Kidney epithelial cell (primary cell): ENCODE data around the gene SETBP1. TPM values are rescaled to one million over a fixed set of nuclear protein-coding genes. Genes with fewer than 3 reads are reported as not detected.

ENCODE experiments used
- DNase-seq: peaks from one replicate; pipeline ENCODE4 v3.0.0-alpha.2; 2010; ENCODE audit warnings: low read depth
- H3K27me3 ChIP-seq: 2 replicates; pipeline ENCODE4 v1.6.0; 2011; ENCODE audit warnings: low read length; ENCODE audit not compliant: control insufficient read depth, insufficient read depth
- H3K36me3 ChIP-seq: 2 replicates; pipeline ENCODE4 v1.5.1; 2011; ENCODE audit warnings: low read length; ENCODE audit not compliant: control insufficient read depth, insufficient read depth
- H3K4me3 ChIP-seq: 2 replicates; pipeline ENCODE4 v1.5.1; 2011; ENCODE audit warnings: low read depth, mild to moderate bottlenecking, control low read depth, low read length
- total RNA-seq: library from RNA; depleted of rRNA; stranded (reverse); fragments of >200 nt; gene quantifications from 2 replicates; pipeline ENCODE4 v1.2.3, GENCODE V29; 2015
- TF ChIP-seq, protein P1 (sequence below): IDR thresholded peaks from 2 replicates; pipeline ENCODE4 v1.5.1; 2011; ENCODE audit warnings: mild to moderate bottlenecking, moderate library complexity, low read length, control low read depth, inconsistent platforms; ENCODE audit not compliant: insufficient read depth, poor library complexity, severe bottlenecking

Gene SETBP1
- total RNA-seq, 1 donor from 2014 or later: 2.9 TPM

DNA sequence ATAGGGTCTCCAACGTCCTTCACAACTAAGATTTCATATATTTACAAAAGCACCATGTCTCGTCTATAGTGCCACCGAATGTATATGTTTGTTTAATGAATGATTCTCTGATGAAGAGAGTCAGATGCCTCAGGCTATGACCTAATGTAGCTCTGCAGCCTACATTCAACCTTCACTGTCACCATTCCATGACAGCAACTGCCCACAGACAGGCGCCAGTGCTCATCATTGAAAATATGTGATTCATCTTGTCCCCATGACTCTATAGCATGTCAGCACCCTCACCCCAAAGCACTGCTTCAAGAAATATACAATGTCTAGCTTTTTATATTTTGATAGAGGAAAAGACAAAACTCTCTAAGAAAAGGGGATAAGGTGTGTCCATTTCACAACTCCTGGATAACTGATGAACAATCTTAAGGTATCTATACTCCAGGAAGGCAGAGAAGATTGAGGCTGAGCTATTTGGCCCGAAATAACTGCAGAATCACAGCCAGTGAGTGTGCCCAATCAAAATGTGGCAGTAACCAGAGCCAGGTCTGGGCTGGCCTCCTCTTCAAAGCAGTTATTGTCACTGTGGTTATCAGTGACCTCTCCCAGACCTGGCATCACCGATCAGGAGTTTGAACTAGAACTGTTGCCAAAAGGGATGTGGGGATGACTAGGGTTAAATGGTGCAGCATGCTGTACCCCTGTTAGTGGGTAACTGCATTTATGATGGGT, 246.6 kb downstream of the SETBP1 start:
- DNase-seq: no peak
- no peaks in the 10 kb centered on the region for H3K27me3 ChIP-seq
- no peaks in the 10 kb centered on the region for H3K36me3 ChIP-seq
- H3K4me3 ChIP-seq: no peak overlapping the region
- TF ChIP-seq, protein P1, sequence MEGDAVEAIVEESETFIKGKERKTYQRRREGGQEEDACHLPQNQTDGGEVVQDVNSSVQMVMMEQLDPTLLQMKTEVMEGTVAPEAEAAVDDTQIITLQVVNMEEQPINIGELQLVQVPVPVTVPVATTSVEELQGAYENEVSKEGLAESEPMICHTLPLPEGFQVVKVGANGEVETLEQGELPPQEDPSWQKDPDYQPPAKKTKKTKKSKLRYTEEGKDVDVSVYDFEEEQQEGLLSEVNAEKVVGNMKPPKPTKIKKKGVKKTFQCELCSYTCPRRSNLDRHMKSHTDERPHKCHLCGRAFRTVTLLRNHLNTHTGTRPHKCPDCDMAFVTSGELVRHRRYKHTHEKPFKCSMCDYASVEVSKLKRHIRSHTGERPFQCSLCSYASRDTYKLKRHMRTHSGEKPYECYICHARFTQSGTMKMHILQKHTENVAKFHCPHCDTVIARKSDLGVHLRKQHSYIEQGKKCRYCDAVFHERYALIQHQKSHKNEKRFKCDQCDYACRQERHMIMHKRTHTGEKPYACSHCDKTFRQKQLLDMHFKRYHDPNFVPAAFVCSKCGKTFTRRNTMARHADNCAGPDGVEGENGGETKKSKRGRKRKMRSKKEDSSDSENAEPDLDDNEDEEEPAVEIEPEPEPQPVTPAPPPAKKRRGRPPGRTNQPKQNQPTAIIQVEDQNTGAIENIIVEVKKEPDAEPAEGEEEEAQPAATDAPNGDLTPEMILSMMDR: no peak

DNA sequence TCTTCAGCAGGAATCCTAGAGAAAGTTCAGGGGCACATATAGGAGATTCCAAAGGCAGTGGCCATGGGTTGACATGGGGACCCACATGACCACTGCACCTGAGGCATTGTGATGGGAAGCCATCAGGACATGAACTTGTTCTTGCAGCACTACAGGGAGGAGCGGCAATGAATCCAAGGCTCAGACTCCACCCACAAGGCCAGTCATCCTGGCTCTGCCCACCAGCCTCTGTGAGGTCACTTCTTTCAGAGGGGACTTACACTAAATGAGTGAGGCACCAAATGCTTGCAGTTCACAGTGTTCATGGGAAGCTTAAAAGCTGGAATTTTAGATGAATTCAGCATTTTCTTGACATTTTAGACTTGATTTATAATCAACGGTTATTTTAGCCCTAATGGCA, 254.2 kb downstream of the SETBP1 start:
- Histone ChIP-seq H3K36me3 (no peaks in the 10 kb centered on the region), H3K4me3 (no peak overlapping the region), H3K27me3 (no peaks in the 10 kb centered on the region)
- TF ChIP-seq, protein P1: no peak
- DNase-seq: no peak

DNA sequence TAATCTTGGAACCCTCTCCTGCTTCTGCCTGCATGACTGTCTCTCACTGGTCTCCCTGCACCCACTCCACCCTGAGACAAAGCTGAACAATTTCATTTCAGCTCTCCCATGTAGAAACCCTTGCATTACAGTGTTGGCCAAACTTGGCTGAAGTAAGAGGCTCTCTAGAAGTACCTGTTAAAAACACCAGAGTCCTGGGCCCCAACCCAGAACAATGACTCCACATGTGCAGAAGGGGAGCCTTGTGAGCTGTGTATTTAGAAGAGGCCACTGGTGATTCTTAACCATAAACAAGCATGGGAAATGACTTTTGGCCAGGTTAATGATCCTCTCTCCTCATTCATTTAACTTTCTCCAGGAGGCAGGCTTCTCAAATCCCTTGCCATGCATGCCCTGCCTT, 254.8 kb downstream of the SETBP1 start:
- Histone ChIP-seq H3K4me3 (no peak overlapping the region), H3K27me3 (no peaks in the 10 kb centered on the region), H3K36me3 (no peaks in the 10 kb centered on the region)
- TF ChIP-seq, protein P1: no peak
- no peak for DNase-seq

DNA sequence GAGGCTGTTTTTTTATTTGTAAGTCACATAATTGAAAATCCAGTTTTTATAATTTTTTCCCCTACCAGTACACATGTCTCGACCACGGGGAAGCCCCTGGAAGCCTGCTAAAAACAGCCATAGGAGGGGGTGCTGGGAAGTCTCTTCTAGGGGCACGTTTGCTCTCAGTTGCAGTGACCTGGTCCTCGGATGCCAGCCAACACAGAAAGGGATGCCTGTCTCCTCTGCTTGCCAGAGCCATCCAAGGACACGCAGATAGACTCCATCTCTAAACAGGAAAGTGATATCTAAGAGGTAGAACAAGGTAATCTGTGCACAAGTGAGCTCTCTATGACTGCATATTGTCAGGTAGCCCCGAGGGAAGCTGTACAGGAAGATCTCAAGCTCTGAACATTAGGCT, 255.8 kb downstream of the SETBP1 start:
- Histone ChIP-seq H3K27me3 (no peaks in the 10 kb centered on the region), H3K4me3 (no peak overlapping the region), H3K36me3 (no peaks in the 10 kb centered on the region)
- TF ChIP-seq, protein P1: no peak
- no peak for DNase-seq

DNA sequence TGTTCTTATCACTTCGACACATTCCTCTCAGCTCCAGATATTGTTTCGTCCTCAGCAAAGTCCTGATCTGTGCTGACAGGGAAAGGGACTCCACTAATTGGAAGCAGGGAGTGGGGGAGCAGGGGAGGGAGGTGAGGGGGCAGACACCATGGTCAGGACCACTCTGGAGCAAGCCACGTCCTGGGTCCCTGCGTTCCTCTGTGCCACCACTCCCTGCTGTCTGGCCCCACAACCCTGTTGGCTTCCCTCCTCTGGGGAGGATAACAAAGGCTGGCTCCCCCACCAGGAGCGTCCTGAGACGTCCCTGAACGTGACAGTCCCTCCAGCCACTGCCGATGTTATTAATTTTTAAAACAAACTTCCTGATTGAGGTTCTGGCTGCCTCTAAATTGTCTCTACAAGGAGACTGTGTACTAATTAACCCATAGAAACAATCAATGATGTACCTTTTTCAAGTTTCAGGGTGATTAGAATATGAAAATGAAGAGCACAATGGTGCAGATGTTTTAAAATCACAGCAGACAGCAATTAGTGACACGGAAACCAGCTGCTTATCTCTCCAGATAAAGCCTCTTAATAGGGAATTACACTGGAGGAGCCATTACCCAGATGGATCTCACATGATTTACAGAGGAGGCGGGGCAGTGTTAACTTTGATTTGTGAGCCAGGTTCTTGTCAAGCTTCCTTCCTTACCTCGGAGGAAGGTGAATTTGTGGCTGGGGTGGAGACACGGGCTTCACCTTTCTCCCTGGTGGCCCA, 257.5 kb downstream of the SETBP1 start:
- DNase-seq: no peak
- no peaks in the 10 kb centered on the region for H3K36me3 ChIP-seq
- no peaks in the 10 kb centered on the region for H3K27me3 ChIP-seq
- TF ChIP-seq, protein P1: no peak
- H3K4me3 ChIP-seq: no peak overlapping the region
